GM21515 (cell line): ENCODE results near the gene IZUMO4.
A peak's percentile ranks its signal among the peaks of the same experiment; 100 is the strongest.

Source experiments
- ATAC-seq: cut with Tn5 transposase; IDR thresholded peaks from one replicate; pipeline ENCODE4 v1.9.1; 2021; ENCODE audit not compliant: unreplicated experiment

The IZUMO4 gene

DNA sequence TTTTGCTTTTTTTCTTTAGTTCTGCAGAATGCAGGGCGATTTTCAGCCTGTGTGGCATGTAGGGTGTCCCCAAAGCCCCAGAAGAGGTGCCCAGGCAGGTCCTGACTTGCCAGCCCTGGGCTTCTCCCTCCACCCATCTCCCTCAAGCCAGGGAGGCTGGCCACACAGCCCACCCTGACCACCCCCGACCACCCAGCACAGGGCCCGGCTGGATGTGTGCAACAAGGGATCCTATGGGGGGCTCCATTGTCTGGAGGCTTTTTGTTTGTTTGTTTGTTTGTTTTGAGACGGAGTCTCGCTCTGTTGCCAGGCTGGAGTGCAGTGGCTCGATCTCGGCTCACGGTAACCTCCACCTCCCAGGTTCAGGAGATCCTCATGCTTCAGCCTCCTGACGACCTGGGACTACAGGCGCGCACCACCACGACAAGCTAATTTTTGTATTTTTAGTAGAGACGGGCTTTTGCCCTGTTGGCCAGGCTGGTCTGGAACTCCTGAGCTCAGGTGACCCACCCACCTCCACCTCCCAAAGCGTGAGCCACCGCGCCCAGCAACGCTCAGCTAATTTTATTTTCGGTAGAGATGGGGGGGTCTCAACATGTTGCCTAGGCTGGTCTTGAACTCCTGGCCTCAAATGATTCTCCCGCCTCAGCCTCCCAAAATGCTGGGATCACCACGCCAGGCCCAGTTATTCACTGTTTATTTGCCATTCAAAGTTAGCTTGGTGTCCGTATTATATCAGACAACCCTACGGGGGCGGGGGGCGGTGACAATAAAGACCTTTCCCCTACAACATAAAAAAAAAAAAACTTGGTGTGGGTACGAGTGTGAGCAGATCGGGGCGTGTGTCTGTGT is 37.9 kb upstream of the IZUMO4 start:
- ATAC-seq: no peak

- no peak for ATAC-seq
Measured at GRCh38 chr19:2059422-2060201, 37.1 kb upstream of the IZUMO4 start.

DNA sequence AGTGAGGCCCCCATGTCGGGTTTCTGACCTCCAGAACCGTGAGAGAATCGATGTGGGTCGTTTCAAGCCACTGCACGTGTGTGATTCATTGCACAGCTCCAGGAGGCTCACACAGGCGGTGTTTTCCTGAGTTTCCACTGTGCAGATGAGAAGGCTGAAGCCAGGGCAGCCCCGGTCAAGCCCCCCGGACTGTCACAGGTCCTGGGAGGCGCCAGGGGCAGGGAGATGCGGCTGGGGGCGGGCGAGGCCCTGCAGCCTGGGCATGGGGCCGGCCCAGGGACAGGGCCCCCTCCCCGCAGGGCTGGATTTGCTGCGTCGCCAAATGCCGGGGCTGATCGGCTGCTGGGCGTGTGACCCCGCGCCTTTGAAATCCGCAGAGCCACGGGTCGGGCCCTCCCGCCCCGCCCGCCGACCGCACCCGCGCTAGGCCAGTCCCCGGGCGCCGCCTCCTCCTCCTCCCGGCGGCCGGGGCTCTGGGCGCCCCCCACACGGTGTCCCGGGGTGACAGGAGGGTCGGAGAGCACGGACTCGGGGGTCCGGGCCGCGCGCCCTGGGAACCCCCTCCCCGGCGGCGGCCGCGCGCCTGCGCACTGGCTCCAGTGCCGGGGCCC is 35.7 kb upstream of the IZUMO4 start:
- peak; percentile 25 for ATAC-seq

DNA sequence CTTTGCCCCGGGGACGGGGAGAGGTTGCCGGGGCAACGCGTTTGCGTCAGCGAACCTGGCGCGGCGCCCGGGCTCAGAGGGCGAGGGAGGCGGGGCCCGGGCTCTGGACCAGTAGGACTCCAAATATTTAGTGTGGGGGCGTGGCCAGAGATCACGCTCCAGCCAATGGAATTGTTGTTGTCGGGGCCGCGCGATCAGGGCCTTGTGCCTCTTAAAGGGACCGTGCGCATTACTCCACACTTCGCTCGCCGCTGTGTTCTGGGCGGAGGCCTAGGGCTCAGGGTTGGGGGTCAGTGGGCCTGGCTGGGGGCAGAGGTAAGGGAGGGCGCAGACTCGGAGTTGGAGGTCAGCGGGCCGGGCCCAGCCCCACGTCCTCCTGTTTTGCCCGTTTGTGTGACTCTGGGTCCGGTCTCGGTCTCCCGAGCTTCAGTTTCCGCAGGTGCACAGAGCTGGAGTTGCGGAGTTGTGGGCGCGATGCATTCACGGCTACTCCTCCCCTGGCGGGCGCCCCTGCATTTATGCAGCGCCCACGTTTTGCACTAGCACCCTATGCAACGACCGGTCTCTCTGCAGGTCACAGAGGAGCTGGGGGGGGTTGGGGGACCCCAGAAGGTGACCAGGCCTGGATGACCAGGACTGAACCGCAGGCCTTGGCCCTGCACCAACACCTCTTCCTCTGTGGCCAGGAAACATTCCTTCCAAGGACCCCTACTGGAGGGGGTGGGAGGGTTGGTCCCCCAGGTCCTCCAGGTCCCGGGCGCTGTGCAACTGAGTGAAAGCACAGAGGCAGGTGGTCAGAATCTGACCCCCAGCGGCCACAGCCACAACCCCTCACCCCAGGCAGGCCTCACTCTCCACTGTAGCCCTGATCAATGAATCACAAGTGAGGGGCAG is 35.0 kb upstream of the IZUMO4 start:
- ATAC-seq: peak; percentile 61

GRCh38 chr19:2062389-2062729 is 34.4 kb upstream of the IZUMO4 start:
- ATAC-seq: no peak

GRCh38 chr19:2062770-2063169 is 33.9 kb upstream of the IZUMO4 start:
- no peak for ATAC-seq

GRCh38 chr19:2063824-2064223 is 32.9 kb upstream of the IZUMO4 start:
- no peak for ATAC-seq

DNA sequence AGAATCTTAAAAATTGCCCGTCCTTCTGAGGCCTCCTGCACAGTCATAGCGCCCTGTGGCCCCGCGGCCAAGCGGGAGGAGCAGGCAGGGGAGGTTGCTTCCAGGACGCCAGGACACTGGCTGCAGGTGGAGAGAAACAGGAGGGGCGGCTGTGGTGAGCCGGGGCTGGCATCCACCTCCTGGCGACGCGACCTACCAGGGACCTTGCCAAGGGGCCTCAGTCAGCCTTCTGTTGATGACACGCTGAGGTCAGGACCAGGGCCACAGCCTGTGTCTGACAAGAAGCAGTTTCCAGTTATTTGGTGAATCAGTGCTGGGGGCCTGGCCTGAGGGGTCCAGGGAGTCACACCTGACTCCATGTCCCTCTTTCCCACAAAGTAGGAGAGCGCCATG is 32.3 kb upstream of the IZUMO4 start:
- ATAC-seq: no peak

GRCh38 chr19:2064788-2065524 is 31.8 kb upstream of the IZUMO4 start:
- ATAC-seq: no peak

DNA sequence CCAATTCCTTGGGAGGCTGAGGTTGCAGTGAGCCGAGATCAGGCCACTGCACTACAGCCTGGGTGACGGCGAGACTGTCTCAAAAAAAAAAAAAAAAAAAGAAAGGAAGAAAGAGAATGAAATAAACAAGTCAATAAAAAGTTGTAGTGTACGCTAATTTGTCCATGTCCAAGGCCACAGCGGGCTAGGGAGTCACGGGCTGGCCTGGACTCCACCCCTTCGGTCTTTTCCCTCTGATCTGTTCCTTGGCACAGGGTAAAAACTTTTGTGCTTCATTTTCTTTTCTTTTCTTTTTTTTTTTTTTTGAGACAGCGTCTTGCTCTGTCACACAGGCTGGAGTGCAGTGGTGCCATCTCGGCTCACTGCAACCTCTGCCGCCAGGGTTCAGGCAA is 26.3 kb upstream of the IZUMO4 start:
- ATAC-seq: no peak

- ATAC-seq: no peak
Measured at GRCh38 chr19:2070986-2071673, 25.6 kb upstream of the IZUMO4 start.

GRCh38 chr19:2072757-2073551 is 23.8 kb upstream of the IZUMO4 start:
- ATAC-seq: no peak

DNA sequence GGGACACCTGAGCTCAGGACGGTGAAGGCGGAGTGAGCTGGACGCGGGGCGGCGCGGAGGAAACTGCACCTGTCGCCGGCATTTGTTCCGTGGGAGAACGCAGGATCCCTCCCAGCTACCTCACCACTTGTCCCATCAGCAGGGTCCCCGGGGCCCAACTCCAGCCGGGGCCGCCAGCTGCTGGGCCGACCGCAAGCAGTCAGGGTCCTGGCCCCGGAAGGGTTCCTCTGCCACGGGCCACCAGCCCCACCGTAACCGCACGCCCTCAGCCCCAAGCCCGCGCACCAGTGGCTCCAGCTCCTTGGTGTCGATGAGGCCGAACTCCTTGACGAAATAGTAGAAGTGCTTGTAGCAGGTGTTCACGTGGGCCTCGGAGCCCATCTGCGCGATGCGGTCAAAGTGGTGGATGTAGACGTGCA is 20.2 kb upstream of the IZUMO4 start:
- ATAC-seq: no peak

DNA sequence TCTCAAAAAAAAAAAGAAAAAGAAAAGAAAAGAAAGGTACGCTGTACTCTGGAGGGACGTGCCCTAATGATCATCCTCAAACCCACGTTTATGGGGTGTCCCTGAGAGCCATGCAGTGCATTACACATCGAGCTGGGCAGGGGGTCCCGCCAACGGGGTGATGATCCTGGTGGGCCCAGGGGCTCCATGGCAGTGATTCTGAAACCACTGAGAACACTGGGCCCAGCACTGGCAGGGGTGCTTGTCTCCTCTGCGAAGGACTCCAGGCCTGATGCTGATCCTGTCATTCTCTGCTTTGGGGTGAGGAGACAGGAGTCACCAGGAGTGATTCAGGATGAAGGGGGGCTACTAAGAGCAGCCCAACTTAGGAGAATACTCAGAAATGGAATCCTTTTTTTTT is 19.3 kb upstream of the IZUMO4 start:
- ATAC-seq: no peak

- ATAC-seq: no peak
Measured at GRCh38 chr19:2077833-2078619, 18.7 kb upstream of the IZUMO4 start.

- ATAC-seq: no peak
Measured at GRCh38 chr19:2079076-2079864, 17.4 kb upstream of the IZUMO4 start.

DNA sequence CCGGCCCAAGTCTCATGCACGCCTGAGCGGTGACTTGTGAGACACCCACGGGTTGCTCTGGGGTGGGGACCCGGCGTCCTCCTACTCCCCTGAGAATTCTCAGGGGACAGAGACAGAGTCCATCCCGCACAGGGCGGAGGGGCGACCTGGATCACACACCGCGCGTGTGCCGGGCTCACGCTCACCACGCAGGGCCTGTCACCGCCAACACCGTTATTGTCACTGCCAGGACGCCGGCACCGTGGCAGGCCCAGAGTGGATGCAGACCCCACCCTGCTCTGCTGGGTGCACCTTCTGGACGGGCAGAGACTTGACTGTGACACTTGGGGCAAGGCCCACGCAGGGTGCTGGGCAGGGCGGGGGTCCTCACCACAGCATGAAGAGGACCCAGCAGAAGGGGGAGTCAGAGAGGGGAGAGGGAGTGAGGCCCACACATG is 16.8 kb upstream of the IZUMO4 start:
- ATAC-seq: no peak
